CD14-positive monocyte (primary cell): Measurements from ENCODE around the gene IL17A. TPM values are rescaled to one million over a fixed set of nuclear protein-coding genes. Genes with fewer than 3 reads are reported as not detected.

Experiments used
- DNase-seq, 3 donors: peaks; one replicate each; pipeline ENCODE4 v3.0.0-alpha.2; 2011 to 2022
- H2AFZ ChIP-seq: 2 replicates; pipeline ENCODE4 v1.6.0; 2012; ENCODE audit warnings: mild to moderate bottlenecking, low read depth, low read length, inconsistent platforms; ENCODE audit not compliant: insufficient read depth, poor library complexity, severe bottlenecking
- H3K27ac ChIP-seq, 2 donors: 1 replicate in 1 of 2; 2 replicates in 1 of 2; pipeline ENCODE4 v1.5.1; 2012 to 2013; ENCODE audit warnings: low read length in 2 of 2, control low read depth in 1 of 2, inconsistent platforms in 1 of 2, low read depth in 1 of 2, mild to moderate bottlenecking in 1 of 2
- H3K27me3 ChIP-seq, 2 donors: one replicate each; pipeline versions ENCODE4 v1.6.0 to v1.6.1; 2011 to 2013; ENCODE audit warnings: low read length in 2 of 2; ENCODE audit not compliant: control insufficient read depth in 2 of 2, insufficient read depth in 2 of 2
- H3K36me3 ChIP-seq, 2 donors: replicated peaks in 1 of 2; 1 replicate in 1 of 2; 2 replicates in 1 of 2; pipeline versions ENCODE4 v1.5.1 to v1.6.1; 2012 to 2013; ENCODE audit warnings: low read length in 2 of 2, control low read depth in 1 of 2, inconsistent platforms in 1 of 2, mild to moderate bottlenecking in 1 of 2; ENCODE audit not compliant: insufficient read depth in 2 of 2, control insufficient read depth in 1 of 2
- H3K4me1 ChIP-seq, 2 donors: 1 replicate in 1 of 2; 2 replicates in 1 of 2; pipeline versions ENCODE4 v1.5.1 to v1.6.1; 2012 to 2013; ENCODE audit warnings: low read length in 2 of 2, control low read depth in 1 of 2, inconsistent platforms in 1 of 2, mild to moderate bottlenecking in 1 of 2, moderate library complexity in 1 of 2; ENCODE audit not compliant: insufficient read depth in 2 of 2, control insufficient read depth in 1 of 2
- H3K4me2 ChIP-seq: replicated peaks from 2 replicates; pipeline ENCODE3; 2012; ENCODE audit warnings: low read length, moderate library complexity, mild to moderate bottlenecking; ENCODE audit not compliant: poor library complexity, severe bottlenecking; ENCODE audit errors: extremely low read depth
- H3K4me3 ChIP-seq, 3 experiments: fragments of 200-600 bp in 1 of 3; sonication (generic) in 1 of 3; replicated peaks in 1 of 3; 1 replicate in 2 of 3; 2 replicates in 1 of 3; pipeline ENCODE4 v1.5.1; 2011 to 2013; ENCODE audit warnings: low read length in 3 of 3, mild to moderate bottlenecking in 3 of 3, control low read depth in 2 of 3, low read depth in 2 of 3, inconsistent platforms in 1 of 3, moderate library complexity in 1 of 3
- H3K79me2 ChIP-seq: 2 replicates; pipeline ENCODE4 v1.6.0; 2012; ENCODE audit warnings: mild to moderate bottlenecking, control low read depth, inconsistent platforms, low read length, moderate library complexity; ENCODE audit not compliant: insufficient read depth
- H3K9ac ChIP-seq: 2 replicates; pipeline ENCODE4 v1.6.0; 2017; ENCODE audit warnings: low read length, mild to moderate bottlenecking; ENCODE audit not compliant: insufficient read depth, poor library complexity, severe bottlenecking
- H3K9me3 ChIP-seq, 2 donors: replicated peaks in 1 of 2; 1 replicate in 1 of 2; 2 replicates in 1 of 2; pipeline versions ENCODE4 v1.5.1 to v1.6.1; 2012 to 2013; ENCODE audit warnings: low read length in 2 of 2, control low read depth in 1 of 2; ENCODE audit not compliant: control insufficient read depth in 1 of 2, insufficient read depth in 1 of 2
- H4K20me1 ChIP-seq: 2 replicates; pipeline ENCODE4 v1.6.0; 2012; ENCODE audit warnings: mild to moderate bottlenecking, low read length, control low read depth, moderate library complexity; ENCODE audit not compliant: insufficient read depth
- H3K27ac Mint-ChIP-seq, 7 donors: one replicate each; pipeline ENCODE4 v1.8.0; 2020; ENCODE audit warnings: mild to moderate bottlenecking in 7 of 7, mixed read lengths in 7 of 7, moderate library complexity in 6 of 7, inconsistent platforms in 2 of 7
- H3K27me3 Mint-ChIP-seq, 3 donors: one replicate each; pipeline ENCODE4 v1.8.0; 2021 to 2022; ENCODE audit warnings: low read depth in 3 of 3, mild to moderate bottlenecking in 3 of 3, mixed read lengths in 3 of 3, moderate library complexity in 3 of 3, inconsistent platforms in 1 of 3
- H3K36me3 Mint-ChIP-seq, 2 donors: one replicate each; pipeline ENCODE4 v1.8.0; 2020; ENCODE audit warnings: mixed read lengths in 2 of 2, inconsistent platforms in 1 of 2, mild to moderate bottlenecking in 1 of 2
- H3K4me1 Mint-ChIP-seq: one replicate; pipeline ENCODE4 v1.8.0; 2020; ENCODE audit warnings: mild to moderate bottlenecking, mixed read lengths
- H3K4me3 Mint-ChIP-seq, 2 donors: one replicate each; pipeline ENCODE4 v1.8.0; 2020; ENCODE audit warnings: mild to moderate bottlenecking in 2 of 2, mixed read lengths in 2 of 2, moderate library complexity in 1 of 2
- H3K9me3 Mint-ChIP-seq, 7 donors: one replicate each; pipeline ENCODE4 v1.8.0; 2020 to 2022; ENCODE audit warnings: mixed read lengths in 7 of 7, mild to moderate bottlenecking in 6 of 7, moderate library complexity in 6 of 7, inconsistent platforms in 2 of 7
- WGBS: methylation state at CpG from one replicate; pipeline ENCODE4 v1.1.5; 2013; ENCODE audit warnings: missing lambda C conversion rate; ENCODE audit not compliant: insufficient coverage; 5-methylcytosine and 5-hydroxymethylcytosine counted together
- intact Hi-C, 2 donors: fragments of 100-400 bp; cut with micrococcal nuclease; formaldehyde crosslinking; loops; one replicate each; pipeline versions ENCODE4 v1.15.0 to v1.15.1; 2023
- polyA plus RNA-seq, 3 donors: library from polyadenylated mRNA; depleted of rRNA in 1 of 3; unstranded in 2 of 3; stranded (reverse) in 1 of 3; fragments of 300-500 nt in 2 of 3; fragments of >200 nt in 1 of 3; fragmentation: Illumina TruSeq in 2 of 3; gene quantifications; 1 replicate in 2 of 3; 2 replicates in 1 of 3; pipeline ENCODE4 v1.2.3, GENCODE V29; 2012 to 2021
- TF ChIP-seq, protein P1 (sequence below): fragments of 200-600 bp; IDR thresholded peaks from one replicate; pipeline ENCODE4 v1.8.0; 2022; ENCODE audit warnings: antibody characterized with exemption, mild to moderate bottlenecking

IL17A gene
- polyA plus RNA-seq, 3 donors: not detected

DNA sequence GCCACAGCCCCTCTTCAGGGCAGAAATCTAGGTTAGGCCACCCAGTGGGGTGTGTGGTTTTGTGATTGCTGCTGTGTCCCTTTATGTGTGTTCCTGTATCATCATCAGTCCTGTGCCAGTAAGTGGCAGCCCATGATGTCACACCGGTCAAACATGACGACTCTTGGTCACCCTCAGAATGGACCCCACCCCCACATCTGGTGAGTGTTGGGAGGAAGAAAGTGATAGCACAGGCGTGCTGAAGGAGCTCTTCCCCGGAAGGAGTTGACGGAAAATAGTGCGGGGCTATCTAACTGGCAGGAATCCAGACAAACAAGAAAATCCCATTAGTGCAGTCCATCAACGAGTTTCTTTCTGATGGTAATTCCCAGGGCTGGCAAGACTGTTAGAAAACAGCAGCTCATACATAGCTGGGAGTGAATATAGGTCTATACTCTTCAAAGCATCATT is 33.4 kb upstream of the IL17A start:
- intact Hi-C loops: no loop called here
- Histone ChIP-seq H3K9me3 (no peaks in the 10 kb centered on the region), H3K27me3 (no peaks in the 10 kb centered on the region), H3K9ac (no peak overlapping the region), H3K4me2 (no peak overlapping the region), H3K4me1 (no peaks in the 10 kb centered on the region), H4K20me1 (no peaks in the 10 kb centered on the region), H3K4me3 (no peak overlapping the region), H3K79me2 (no peaks in the 10 kb centered on the region), H2AFZ (no peak overlapping the region), H3K27ac (no peak overlapping the region), H3K36me3 (no peaks in the 10 kb centered on the region)
- Mint-ChIP-seq H3K27ac (no peak overlapping the region), H3K4me3 (no peak overlapping the region), H3K27me3 (peaks cover 1 to 8% (median 7%) of the 10 kb centered on the region in 3 donors), H3K4me1 (peaks cover 3% of the 10 kb centered on the region), H3K9me3 (peaks cover 0 to 2% (median 0%) of the 10 kb centered on the region in 7 donors), H3K36me3 (no peaks in the 10 kb centered on the region)
- no peak for DNase-seq
- TF ChIP-seq, protein P1, sequence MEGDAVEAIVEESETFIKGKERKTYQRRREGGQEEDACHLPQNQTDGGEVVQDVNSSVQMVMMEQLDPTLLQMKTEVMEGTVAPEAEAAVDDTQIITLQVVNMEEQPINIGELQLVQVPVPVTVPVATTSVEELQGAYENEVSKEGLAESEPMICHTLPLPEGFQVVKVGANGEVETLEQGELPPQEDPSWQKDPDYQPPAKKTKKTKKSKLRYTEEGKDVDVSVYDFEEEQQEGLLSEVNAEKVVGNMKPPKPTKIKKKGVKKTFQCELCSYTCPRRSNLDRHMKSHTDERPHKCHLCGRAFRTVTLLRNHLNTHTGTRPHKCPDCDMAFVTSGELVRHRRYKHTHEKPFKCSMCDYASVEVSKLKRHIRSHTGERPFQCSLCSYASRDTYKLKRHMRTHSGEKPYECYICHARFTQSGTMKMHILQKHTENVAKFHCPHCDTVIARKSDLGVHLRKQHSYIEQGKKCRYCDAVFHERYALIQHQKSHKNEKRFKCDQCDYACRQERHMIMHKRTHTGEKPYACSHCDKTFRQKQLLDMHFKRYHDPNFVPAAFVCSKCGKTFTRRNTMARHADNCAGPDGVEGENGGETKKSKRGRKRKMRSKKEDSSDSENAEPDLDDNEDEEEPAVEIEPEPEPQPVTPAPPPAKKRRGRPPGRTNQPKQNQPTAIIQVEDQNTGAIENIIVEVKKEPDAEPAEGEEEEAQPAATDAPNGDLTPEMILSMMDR: no peak
- WGBS: no CpG with 5 or more reads among the region's 7 CpGs

DNA sequence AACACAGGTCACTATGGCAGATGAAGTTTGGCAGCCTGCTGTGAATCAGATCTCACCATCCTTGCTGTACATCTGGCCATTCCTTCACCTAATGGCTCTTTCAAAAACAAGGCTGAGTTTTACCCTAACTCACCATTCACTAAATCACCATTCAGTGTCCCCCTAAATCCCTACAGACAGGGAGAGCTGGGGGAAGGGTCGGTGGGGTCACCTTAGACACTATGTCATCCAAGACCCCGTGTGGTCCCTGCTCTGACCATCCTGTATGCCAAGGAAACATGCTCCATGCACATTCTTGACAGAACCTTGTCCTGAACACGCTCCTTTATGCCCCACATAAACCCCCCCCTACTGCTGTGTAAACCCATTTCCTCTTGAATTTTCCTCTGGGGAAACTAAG is 31.8 kb upstream of the IL17A start:
- Histone ChIP-seq H2AFZ (no peak overlapping the region), H3K4me3 (no peak overlapping the region), H3K9me3 (no peaks in the 10 kb centered on the region), H3K27ac (no peak overlapping the region), H4K20me1 (no peaks in the 10 kb centered on the region), H3K4me1 (no peaks in the 10 kb centered on the region), H3K36me3 (no peaks in the 10 kb centered on the region), H3K9ac (no peak overlapping the region), H3K27me3 (no peaks in the 10 kb centered on the region), H3K4me2 (no peak overlapping the region), H3K79me2 (no peaks in the 10 kb centered on the region)
- 56% methylated on average over 3 of the region's 3 CpGs for WGBS
- TF ChIP-seq, protein P1: no peak
- Mint-ChIP-seq H3K9me3 (peaks cover 0 to 2% (median 0%) of the 10 kb centered on the region in 7 donors), H3K27me3 (peaks cover 1 to 8% (median 7%) of the 10 kb centered on the region in 3 donors), H3K36me3 (no peaks in the 10 kb centered on the region), H3K4me1 (peaks cover 3% of the 10 kb centered on the region), H3K27ac (no peak overlapping the region), H3K4me3 (no peak overlapping the region)
- DNase-seq: no peak
- intact Hi-C loops: no loop called here
